Bone marrow (tissue), 2 donors: ENCODE data around the gene ANK3.
A peak's percentile ranks its signal among the peaks of the same experiment; 100 is the strongest.

Source experiments
- DNase-seq, 2 donors: peaks; one replicate each; lab custom pipeline; 2025; lab: John Stamatoyannopoulos, UW

The ANK3 gene

DNA sequence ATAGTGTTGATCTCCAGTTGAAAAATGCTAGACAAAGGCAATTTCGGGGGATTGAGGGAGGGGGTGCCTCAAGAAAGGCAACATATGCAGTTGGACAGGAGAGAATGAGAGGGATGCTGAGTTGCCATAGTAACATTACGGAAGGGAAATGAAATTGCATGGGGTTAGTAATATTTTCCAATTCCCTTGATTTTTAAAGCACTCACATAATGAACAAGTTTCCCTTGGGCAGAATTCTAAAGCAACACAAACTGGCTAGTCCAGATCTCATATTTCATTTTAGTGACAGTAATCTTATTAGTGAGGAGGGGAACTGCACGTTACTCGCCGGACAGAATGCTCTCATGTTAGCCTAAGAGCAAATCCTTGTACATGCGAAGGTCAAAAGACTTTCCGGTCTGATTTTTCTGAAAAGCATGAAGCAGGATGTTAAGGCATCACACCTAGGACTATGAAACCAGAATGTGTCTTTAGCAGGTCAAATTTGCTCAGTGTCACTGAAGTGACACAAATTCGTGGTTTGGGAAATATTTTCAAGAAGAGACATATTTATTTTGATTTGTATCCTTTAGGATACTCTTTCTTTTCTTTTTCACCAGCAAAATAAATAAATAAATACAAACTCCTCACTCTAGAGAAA, 165.5 kb downstream of the ANK3 start:
- DNase-seq, result no peak

DNA sequence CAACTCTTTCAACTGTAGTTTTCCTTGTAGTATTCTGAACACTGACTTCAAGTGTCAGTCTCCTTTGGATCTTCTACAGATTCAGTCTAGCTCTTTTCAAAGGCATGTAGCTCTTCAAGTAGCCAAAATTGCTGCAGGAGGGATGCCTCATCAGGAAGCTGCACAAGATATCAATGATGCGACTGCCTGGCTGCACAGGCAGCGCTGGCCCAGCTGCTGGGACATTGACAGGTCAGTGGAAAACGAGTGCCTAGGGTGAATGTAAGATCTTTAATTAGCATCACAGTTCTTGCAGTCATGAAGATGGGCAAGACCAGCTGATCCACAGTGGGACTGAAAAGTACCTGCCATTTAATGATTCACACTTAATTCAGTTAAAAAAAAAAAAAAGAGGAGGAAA, 167.6 kb downstream of the ANK3 start:
- no peak for DNase-seq

DNA sequence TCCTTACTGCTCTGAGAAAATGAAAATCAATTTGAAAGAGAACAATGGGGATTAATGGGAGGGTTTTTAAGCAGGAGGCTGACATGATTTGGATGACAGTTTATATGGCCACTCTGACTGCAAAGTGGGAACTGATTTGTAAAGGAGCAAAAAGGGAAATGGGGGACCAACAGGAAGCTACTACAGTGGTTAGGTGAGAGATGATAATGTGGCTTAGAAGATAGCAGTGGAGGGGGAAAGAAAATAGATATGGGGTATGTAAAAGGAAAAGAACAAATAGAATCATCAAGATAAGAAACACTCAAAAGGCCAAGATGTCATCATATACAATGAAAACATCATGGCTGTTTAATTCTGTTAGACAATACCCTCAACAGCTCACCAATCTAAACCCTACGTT, 177.5 kb downstream of the ANK3 start:
- no peak for DNase-seq

DNA sequence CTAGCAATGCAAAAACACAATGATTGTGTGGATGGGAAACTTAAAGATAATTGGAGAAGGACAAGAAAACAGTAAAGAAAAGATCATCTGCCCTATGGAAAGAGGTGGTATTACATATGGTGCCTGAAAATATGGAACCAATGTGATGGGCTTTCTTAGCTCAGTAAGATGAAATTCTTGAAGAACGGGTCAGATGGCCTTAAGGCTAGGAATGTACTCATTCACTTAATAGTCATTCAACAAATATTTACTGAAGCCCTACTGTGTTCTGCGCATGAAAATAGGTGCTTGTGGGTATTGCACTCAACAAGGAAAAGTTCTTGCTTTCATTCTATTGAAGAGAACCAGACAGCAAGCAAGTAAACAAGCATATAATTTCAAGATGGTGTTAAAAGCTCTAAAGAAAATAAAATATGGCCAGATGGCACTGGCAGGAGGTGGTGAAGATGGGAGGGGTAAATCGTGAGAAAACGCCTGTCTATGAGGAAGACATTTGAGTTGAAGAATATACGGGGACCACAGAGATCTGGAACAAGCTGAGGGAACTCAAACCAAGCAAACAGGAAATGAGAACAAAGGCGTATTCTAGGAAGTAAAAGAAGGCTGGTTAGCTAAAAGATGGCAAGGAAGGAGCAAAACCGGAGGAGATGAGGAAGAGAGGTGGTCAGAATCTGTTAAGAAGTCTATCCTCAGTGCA, 179.7 kb downstream of the ANK3 start:
- DNase-seq, result no peak

DNA sequence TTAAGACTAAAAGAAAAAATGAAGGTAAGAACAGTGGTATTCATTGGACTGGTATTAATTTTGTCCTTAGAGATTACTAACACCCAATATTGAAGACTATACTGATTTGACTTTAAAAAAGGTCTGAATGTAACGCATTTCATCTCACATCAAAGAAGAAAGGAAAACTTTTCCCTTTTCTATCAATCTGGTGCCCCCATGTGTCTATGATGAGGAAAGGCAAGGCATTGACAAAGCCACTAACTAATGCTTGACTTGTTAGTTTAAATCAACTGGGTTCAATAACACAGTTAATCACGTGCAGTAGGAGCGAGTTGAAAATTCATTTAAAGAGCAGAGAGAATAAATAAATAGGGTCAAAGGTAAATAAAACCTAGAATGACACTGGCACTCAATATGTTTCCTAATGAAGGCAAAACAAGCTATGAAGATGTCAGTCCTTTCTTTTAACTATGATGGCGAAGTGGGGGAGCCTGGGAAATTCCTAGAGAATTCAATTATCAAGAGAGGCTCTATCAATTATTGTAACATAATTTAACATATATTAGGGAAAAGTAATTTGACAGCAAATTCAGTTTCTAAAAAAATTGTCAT, 180.9 kb downstream of the ANK3 start:
- no peak for DNase-seq

DNA sequence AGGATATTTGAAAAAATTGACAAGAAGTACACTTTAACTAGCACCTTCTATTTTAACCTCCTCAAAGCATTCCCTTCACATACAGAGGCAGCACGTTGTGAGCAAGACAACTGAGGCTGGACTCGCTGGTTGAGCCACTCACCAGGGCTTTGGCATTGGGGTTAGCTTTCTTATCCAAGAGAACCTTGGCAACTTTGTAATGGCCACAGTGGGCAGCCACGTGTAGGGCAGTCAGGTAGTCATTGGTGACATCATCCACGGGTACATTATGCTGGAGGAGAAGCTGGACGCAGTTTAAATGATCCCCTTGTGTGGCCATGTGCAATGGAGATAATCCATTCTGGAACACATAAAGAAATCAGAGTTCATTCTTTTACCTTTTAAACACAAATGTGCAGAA, 181.8 kb downstream of the ANK3 start:
- no peak for DNase-seq

DNA sequence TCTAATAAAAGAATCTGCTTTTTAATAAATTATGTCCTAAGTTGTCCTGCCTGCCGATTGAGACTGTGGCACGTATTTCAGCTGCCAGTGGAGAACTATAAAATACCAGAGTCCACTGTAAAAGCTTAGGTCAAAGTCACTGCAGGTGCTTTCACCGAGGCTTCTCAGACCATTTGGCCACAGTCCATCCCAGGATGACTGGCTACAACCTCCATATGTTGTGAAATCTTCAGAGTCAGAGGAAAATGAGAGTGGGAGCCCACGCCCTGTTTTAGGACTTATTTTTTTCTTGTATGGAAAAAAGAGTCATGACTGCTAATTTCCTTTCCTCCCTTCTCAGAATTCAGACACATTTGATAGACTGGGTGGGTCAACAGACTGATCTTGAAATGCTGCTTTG, 182.9 kb downstream of the ANK3 start:
- no peak for DNase-seq

DNA sequence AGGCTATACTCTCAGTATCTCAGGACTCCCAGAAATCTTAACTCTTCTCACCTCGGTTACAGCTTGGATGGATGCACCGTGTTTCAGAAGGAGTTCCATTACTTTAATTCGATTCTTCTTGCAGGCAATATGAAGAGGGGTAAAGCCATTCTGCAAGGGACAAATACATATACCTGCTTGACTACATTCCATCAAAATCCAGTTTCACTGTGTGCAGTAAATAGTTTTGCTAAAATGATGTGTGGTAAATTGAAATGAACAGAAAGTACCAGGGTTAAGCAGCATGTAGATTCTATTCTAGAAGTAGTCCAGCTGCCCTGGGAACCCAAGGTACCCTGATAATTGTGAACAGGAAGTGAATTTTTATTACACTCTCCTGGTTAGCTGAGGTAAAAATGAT, 183.9 kb downstream of the ANK3 start:
- no peak for DNase-seq

DNA sequence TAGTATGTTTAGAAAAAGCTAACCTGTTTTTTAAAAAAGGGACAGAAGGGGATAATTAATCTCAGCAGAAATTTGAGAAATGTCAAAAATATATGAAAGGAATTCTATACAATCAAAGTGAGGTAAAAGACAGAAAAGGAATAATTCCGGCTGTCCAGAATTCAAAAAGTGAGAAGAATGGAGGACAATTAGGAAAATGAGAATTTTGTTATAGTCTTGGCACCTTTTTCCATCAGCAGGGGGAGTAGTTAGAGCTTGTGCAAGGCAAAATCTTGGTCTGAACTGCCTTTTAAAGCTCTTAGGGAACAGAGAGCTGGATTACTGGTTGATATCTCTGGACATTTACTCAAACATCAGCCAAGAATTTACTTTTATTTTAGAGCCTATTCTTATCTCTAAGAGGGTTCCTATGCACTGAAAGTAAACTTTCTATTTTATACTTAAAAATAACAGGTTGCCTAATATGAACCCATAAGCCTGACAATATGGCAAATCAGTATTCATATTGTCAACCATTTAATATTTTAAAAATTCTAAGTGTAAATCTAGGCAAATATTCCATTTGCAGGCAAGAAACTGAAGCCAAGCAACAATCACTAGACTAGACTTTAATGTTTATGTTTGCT, 185.6 kb downstream of the ANK3 start:
- peak in 1 of 2 donors; percentile 22 for DNase-seq

DNA sequence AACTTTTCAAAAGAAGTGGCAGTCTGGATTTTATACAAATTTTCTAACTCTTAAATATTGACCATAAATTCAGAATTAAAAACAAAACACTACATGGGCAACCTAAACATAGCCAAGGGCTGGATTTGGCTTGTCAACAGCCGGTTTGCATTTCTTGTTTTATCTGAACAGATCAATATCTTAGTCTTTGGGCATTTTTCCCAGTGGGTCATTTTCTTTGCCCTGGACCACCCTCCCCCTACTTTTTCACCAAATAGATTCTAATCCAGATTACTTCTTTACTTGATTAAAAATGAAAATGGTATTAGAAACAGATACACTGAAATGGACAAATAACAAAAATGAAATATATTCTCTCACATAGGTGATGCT, 189.0 kb downstream of the ANK3 start:
- DNase-seq, result no peak

DNA sequence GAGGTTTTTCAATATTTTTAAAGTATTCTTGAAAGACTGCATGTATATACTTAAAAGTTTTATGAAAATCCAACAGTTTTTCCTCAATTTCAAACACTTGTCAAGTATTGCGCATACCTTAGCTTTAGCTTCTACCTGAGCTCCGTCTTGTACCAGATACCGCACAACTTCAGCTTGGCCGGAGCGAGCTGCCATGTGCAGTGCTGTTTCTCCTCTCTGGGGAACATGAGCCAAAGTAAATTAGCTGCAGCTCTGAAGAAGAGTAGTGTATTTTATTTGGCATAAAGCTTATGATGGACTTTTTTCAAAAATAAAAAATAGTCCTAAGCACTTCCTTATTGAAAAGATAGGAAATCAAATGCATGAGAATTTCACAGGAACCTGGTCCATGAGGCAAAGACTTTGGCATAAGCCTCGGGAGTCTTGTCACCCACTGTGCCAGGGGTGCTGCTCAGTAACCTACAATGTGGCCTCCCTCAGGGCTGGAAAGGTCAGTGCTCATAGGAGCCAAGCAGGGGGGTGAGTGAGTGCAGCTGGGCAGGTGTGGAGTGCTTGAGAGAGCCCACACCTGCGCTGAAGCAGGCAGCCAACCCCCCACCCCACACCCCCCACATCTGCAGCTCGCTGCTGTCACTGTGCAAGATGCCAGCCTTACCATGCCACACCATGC, 189.5 kb downstream of the ANK3 start:
- DNase-seq, result no peak

DNA sequence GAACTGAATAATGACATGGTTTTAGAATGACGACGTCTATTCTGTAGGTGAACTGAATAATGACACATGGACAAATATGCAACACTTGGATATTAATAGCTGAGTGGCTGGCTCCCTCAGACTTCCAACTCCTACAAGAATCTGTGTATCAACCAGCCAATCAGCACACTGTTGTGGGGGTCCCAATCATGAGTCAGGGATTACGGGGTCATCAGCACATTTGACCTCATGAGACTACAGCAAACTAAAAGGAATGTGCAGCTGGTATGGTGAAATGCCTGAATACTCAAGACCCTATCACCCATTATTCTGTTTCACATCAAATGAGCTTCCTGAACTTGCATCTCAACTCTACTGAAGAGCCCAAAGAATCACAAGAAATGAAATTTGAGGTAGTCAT, 192.5 kb downstream of the ANK3 start:
- DNase-seq, result no peak

DNA sequence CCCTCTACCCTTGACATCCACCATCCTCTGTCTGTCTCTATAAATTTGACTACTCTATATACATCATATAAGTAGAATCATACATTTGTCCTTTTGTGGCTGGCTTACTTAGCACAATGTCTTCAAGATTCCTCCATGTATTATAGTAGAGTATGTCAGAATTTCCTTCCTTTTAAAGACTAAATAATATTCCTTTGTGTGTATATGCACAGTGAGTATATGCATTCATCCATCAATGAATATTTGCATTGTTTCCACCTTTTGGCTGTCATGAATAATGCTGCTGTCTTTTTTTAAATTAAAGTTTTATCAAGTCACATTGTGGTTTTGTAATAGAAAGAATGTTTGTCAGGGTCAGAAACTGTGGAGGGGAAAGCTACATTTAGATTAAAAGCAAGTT, 195.3 kb downstream of the ANK3 start:
- no peak for DNase-seq

DNA sequence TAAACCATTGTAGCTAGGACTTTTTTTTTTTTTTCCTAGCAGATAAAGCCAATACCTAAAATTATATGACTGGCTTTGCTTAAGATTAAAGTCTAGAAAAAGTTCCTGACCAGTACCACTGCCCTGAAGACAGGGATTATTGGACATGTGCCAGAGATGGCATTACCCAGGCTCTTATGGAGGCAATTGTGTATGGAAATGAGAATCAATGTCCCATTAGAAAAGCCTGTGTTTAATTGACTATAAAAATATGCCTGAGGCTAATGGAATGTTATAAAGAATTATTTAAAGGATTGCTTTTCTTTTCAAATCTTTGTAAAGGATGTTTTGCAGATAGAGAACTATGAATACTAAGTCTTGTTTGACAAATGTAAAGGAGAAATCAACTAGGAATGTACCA, 196.7 kb downstream of the ANK3 start:
- no peak for DNase-seq

DNA sequence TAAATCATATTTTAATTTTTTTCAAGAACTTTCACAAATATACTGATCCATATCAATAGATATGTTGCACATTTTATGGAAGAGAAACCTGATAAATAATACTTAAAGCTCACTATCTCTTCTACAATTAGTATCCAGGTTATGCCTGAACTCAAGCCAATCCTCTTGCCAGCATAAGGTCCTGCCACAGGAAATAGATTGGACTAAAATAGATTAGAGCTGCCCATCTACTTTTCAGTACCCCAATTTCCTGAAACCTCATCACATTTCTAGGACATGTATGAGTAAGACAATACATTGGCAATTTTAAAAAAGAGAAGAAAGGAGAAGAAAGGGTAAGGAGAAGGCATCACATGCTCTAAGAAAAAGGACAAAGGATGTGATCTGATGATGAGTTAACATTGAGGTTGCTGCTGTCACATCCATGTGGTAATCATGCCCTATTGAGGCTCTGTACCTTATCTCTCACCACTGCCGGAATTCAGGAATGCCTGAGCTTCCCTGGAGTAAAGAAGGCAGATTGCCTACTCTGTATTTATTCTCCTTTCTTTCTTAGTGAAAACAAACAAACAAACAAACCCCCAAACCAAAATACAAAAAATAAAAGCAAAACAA, 199.7 kb downstream of the ANK3 start:
- DNase-seq, result no peak

DNA sequence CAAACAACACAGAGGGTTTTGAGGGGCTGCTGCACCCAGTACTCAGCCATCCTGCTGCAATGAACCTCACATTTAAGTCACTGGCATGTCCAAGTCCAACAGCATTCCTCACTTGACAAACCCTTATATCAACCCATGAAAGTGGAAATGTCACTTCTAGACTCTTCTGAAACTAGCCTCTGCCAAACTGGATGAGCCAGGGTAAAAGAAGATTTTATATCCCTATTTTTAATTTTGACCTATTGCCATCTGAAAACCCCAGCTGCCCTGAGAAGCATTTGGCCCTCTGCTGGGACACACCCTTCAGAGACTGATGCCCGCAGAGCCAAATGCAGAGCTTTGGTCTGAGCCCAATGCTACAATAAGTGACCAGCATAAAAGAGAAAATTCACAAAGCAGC, 201.1 kb downstream of the ANK3 start:
- DNase-seq, result no peak

DNA sequence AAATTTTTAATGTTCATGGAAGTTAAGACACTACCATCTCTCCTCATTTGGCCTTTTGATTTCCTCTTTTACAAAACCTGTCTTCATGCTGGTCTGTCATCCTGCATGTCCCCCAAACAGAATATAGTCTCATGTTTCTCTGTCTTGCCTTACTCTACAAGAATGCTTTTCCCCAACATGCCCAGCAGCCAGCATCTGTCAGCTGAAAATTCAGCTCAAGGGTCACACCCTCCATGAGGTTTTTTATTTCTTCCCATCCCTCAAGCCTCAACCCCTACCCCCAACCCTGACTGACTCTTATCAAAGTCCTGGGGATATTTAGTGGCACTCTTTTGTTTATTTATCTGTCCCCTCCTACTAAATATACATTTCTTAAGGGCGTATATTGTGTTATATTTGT, 202.0 kb downstream of the ANK3 start:
- DNase-seq, result no peak

DNA sequence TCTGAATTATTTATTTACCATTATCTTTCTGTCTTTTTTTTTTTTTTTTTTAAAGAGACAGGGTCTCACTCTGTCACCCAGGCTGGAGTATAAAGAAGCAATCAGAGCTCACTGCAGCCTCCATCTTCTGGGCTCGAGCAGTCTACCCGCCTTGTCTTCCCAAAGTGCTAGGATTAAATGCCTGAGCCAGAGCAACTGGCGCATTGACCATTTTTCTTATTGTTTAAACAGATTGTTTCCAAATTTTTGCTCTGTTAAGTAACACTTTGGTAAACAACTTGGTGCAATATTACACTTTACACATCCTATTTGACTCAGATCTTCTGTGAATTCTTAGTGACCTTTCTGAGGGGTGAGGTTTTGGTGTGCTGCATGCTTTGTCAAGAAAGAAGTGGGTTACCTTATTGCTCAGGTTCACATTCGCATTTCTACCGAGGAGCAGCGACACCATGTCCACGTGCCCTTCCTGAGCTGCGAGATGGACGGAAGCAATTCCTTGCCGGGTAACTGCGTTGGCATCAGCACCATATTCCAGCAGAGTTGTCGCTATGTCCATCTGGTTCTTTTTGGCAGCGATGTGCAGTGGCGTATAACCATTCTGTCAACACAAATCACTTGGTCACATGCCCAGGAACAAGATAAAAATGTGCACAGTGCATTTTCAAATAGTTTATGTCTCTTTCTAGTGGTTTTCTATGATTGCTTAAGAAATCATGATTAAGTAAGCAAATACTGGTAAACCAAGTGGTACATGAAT, 203.2 kb downstream of the ANK3 start:
- DNase-seq, result no peak

DNA sequence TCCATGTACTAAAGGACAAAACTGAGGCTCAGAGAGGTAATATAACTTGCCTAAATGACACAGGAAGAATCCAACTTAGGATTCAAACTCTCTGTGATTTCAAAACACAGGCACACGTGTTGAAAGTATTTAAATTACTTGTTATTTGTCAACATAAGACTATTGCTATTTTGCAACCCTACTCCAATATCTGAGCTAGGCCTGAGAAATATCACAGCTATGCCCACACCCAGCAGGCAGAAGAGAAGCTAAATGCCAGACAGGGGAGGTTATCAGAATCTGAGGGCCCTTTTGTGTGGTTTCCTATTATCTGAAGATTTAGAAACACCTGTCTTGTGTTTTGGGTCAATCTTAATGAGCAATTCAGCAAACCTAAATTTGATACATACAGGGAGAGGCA, 204.3 kb downstream of the ANK3 start:
- DNase-seq, result no peak

DNA sequence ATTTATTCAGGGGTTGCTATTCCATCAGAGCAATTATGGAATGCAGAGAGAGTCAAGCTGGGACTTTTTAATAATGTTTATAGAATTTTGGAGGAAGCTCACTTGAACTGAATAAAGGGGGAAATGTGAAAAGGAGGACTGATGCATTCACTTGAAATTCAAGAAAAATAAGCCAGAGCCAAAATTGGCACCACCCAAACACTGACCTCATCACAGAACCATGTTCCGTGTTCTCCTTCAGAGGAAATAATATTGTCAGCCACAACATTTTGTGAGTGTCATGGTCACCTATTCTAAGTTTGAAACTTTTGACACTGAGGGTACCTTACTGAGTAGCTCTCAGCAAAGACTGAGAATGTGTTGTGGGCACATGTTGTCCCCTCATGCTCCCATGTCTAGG, 207.0 kb downstream of the ANK3 start:
- DNase-seq, result no peak

DNA sequence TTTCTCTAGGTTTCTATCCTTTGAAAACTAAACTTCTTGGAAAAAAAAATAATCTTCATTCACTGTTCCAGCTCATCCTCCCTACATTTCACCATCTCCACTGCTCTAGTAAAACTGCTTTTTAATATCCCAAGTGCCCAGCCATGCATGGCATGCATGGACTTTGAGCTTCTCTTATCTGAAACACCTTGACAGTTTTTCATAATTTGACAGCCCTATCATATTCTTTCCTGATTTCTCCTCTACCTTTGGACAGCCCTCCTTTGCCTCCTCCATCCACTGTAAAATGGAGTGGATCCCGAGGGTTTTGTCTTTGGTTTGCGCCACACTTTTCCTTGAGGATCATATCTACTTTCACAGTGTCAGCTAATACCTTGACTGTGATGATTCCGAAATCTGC, 212.8 kb downstream of the ANK3 start:
- DNase-seq, result no peak
